ENCODE data around the gene FBXL22.

Gene FBXL22, protein sequence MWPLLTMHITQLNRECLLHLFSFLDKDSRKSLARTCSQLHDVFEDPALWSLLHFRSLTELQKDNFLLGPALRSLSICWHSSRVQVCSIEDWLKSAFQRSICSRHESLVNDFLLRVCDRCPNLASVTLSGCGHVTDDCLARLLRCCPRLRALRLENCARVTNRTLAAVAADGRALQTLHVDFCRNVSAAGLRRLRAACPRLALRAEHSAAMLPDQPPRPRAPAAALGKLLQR

DNA sequence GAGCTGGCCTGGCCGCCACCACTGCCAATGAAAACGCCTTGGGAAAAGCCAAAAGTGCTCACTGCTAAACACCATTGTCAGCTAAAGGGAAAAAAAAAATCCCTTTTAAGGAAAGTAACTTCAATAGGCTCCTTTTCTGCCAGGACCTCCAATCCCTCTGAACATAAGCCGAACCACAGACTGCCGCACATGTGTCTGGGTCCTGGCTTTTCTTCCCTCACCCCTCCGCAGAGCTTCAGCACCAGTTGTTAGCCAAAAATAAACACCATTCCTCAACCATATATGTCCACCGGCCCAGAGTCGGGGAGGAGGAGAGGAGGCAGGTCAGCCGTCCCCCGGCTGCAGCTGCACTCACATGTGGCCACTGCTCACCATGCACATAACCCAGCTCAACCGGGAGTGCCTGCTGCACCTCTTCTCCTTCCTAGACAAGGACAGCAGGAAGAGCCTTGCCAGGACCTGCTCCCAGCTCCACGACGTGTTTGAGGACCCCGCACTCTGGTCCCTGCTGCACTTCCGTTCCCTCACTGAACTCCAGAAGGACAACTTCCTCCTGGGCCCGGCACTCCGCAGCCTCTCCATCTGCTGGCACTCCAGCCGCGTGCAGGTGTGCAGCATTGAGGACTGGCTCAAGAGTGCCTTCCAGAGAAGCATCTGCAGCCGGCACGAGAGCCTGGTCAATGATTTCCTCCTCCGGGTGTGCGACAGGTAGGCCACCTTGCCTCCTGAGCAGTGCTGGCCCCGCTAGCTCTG, at the start of gene FBXL22:
Gene FBXL22, plus strand, starts transcription at position 350 of the 753 bp plus-strand sequence. Its CDS starts 6 bp downstream, at position 356.
- H3K27me3 Mint-ChIP-seq: peaks cover 6% of the 10 kb centered on the region
- H3K36me3 Mint-ChIP-seq: peaks cover 30% of the 10 kb centered on the region
- peak within 1 kb of the TSS; percentile 33 for H3K27ac Mint-ChIP-seq
- H3K4me3 Mint-ChIP-seq: no peak within 1 kb of the TSS
- no peaks in the 10 kb centered on the region for H3K9me3 Mint-ChIP-seq
- DNase-seq: no peak
- CTCF ChIA-PET: interaction anchor here (0.8 to 3.5 kb wide), 3 partner anchors 43 to 130 kb away, joined by 3 to 22 read pairs (median 15); no protein-coding TSS in a partner anchor
- H3K4me1 Mint-ChIP-seq: peaks cover 68% of the 10 kb centered on the region

DNA sequence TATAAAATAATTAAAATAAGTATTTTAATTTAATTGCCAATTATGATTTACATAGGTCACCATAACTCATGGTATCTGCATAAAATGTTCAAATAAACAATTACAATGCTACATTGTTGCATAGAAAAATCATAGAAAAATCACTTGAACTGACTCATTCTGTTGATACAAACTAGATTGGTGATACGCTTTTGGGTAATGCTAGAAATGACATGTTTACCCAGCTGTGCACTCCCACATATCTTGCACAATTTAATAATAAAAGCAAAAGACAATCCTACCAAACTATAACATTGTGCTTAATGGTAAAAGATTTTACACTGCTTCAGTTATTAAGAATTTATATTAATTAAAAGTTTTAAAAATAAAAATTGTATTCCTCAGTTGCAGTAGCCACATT, 45.8 kb upstream of the FBXL22 start:
- H3K4me3 Mint-ChIP-seq: no peak overlapping the region
- H3K4me1 Mint-ChIP-seq: peaks cover 6% of the 10 kb centered on the region
- CTCF ChIA-PET: interaction anchor here (1.4 kb wide), 1 partner anchor 85 kb away, joined by 7 read pairs; no protein-coding TSS in a partner anchor
- H3K27ac Mint-ChIP-seq: no peak overlapping the region
- no peaks in the 10 kb centered on the region for H3K27me3 Mint-ChIP-seq
- no peaks in the 10 kb centered on the region for H3K9me3 Mint-ChIP-seq
- peaks cover 24% of the 10 kb centered on the region for H3K36me3 Mint-ChIP-seq
- DNase-seq: no peak

DNA sequence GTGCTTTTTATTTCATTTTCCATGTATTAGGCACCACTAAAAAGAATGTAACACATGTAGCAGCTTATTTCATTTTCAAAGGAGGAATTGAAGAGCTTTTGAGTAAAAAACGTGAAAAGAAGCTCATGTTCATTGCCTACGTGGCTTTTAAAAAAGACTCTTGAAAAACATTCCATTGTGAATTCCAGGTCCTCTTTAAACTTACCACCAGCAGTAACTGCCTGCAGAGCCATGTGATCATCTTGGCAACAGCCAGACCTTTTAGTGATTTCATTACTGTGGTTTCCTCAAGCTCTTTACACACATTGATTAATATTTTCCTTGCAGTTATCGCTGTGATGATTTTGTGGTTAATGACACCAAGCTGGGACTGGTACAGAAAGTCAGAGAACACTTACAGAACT, 43.8 kb upstream of the FBXL22 start:
- Mint-ChIP-seq H3K36me3 (peaks cover 40% of the 10 kb centered on the region), H3K9me3 (no peaks in the 10 kb centered on the region), H3K4me3 (no peak overlapping the region), H3K27ac (no peak overlapping the region), H3K4me1 (peaks cover 9% of the 10 kb centered on the region), H3K27me3 (no peaks in the 10 kb centered on the region)
- CTCF ChIA-PET: interaction anchor here (1.0 to 1.1 kb wide), 2 partner anchors 44 to 66 kb away, joined by 3 to 4 read pairs; partner anchors contain the start of gene FBXL22
- DNase-seq: no peak

DNA sequence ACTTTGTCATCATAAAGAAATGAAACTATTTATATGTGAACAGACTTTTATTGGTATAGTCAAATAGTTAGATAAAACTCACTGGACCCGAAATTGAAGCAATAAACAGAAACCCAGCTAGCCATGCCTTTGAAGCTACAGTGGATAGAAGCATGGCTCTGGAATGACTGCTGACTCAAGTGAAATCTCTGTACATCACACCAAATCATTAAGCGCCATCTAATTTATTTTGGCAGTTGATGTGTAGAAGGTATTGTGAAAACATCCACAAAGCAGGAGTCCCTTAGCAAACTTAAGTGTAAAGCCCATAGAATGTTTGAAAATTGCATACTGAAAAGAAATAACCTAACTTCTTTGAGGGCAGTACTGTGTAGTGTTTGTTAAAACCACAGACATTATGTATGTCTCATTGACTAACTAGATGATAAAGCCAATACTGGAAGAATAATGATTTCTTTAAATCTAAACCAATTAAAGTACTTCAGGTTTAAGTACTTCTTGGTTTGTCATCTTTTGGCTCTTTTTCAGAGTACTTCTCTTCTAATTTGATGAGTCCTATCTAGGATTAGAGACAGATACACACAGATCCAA, 42.8 kb upstream of the FBXL22 start:
- DNase-seq: no peak
- H3K4me3 Mint-ChIP-seq: no peak overlapping the region
- peaks cover 12% of the 10 kb centered on the region for H3K4me1 Mint-ChIP-seq
- H3K9me3 Mint-ChIP-seq: no peaks in the 10 kb centered on the region
- H3K36me3 Mint-ChIP-seq: peaks cover 46% of the 10 kb centered on the region
- CTCF ChIA-PET: interaction anchor here (1.1 kb wide), 1 partner anchor 43 kb away, joined by 3 read pairs; the partner anchor contains the start of gene FBXL22
- no peaks in the 10 kb centered on the region for H3K27me3 Mint-ChIP-seq
- no peak overlapping the region for H3K27ac Mint-ChIP-seq

DNA sequence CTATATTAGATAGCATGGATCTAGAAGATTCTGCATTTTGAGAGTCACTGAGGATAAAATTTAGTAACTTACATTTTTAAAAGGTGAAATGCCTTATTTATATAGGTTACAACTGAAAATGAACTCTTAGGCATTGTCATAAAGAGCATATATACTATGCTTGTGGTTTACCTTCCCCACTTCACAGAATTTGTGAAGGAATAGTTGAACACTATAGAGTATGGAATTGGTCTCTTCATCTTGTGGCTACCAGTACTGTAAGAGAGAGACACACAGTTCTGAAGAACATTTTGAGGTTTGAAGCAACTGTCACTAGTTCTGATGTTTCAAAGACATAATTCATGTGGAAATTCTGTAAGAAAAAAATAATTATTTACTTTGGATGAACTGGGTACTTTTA, 41.7 kb upstream of the FBXL22 start:
- H3K36me3 Mint-ChIP-seq: peaks cover 56% of the 10 kb centered on the region
- no peak for DNase-seq
- H3K27me3 Mint-ChIP-seq: no peaks in the 10 kb centered on the region
- H3K27ac Mint-ChIP-seq: no peak overlapping the region
- CTCF ChIA-PET: no interaction called here
- no peak overlapping the region for H3K4me3 Mint-ChIP-seq
- no peaks in the 10 kb centered on the region for H3K9me3 Mint-ChIP-seq
- peaks cover 12% of the 10 kb centered on the region for H3K4me1 Mint-ChIP-seq

DNA sequence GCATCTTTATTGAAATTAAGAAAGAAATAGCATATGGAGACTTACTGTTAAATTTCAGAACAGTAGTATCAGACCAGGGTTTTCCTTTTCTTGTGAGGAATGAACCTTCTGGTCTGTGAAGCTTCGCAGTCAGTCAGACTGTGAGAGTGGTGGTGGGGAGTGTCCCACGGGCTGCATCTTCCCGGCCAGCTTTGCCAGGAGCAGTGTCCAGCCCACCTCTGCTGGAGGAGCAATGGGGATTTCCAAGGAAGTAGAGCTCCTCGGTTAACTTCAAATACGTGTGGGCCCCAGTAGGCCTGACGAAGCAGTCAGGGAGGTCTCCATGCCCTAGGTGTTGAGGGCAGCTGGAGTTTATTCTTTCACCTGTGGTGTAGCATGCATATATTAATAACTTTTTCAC, 40.9 kb upstream of the FBXL22 start:
- no peak for DNase-seq
- peaks cover 12% of the 10 kb centered on the region for H3K4me1 Mint-ChIP-seq
- CTCF ChIA-PET: interaction anchor here (0.7 kb wide), 1 partner anchor 51 kb away, joined by 4 read pairs; no protein-coding TSS in a partner anchor
- peak overlapping the region; percentile 11 for H3K27ac Mint-ChIP-seq
- H3K36me3 Mint-ChIP-seq: peaks cover 63% of the 10 kb centered on the region
- no peaks in the 10 kb centered on the region for H3K27me3 Mint-ChIP-seq
- no peaks in the 10 kb centered on the region for H3K9me3 Mint-ChIP-seq
- H3K4me3 Mint-ChIP-seq: no peak overlapping the region

DNA sequence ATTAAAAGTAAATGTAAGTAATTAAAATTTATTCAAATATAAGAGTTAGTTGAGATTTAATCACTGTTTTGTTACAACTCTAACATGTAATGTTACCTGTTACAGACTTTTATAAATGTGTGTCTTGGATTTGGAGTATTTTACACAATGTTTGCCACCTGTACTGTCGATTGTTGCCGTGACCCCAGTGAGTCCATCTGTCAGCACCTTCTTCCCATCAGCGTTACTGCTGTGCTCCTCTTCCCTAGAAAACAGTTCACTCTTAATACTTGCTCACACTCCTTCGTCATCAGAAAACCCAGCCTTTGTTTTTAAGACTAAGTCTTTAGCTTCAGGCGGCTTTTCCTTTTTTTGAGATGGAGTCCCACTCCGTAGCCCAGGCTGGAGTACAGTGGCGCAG, 40.5 kb upstream of the FBXL22 start:
- Mint-ChIP-seq H3K4me3 (no peak overlapping the region), H3K27me3 (no peaks in the 10 kb centered on the region), H3K36me3 (peaks cover 68% of the 10 kb centered on the region), H3K9me3 (no peaks in the 10 kb centered on the region), H3K27ac (peak overlapping the region; percentile 60), H3K4me1 (peaks cover 12% of the 10 kb centered on the region)
- no peak for DNase-seq
- CTCF ChIA-PET: interaction anchor here (0.7 kb wide), 1 partner anchor 51 kb away, joined by 4 read pairs; no protein-coding TSS in a partner anchor

DNA sequence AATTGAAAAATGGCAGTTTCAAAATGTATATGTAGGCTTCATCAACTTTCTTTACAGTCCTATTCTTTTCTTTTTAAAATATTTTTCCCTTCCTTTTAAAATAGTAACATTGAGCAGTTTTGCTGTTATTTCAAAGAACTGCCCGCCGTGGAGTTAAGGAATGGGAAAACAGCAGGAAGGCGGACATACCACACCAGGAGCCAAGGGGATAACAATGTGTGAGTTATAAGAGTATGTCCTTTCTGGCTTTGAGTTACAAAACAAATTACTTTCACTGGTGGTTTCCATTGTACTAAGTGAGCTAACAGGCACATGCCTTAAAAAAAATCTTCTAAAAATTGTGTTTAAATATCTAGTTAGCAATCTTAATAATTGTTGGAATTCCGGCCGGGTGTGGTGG, 37.4 kb upstream of the FBXL22 start:
- CTCF ChIA-PET: no interaction called here

DNA sequence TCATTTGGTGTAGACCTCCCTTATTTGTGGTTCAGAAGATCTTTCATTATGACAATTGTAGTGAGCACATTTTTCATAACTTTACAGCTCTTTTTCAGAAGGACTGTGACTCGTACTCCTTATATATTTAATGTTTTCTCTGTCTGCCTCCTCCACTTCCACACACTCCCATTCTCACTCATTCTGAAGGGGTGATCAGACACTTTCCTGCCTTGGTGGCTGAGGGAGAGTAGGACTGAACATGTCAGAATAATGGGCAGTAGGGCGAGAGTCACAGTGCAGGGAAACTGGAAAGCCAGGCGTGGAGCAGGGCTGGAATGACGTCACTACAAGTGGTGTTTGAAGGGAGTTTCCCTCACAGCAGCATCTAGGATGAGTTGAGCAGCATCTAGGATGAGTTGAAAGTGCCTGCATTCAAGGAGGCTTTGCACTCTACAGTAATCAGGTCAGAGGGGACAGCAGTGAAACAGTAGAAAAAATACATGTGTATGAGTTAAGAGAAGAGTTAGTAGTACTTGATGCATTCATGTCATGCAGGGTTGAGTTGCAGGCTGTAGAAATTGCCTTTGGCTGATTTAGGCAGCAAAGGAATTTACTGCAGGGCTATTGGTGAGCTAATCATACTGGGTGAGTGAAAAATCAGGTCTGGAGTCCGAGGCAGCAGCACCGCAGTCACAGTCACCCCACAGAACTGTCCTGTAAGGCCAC, 36.3 kb upstream of the FBXL22 start:
- DNase-seq: no peak

More for the DNA sequence above, 37.4 kb upstream of the FBXL22 start:
- Mint-ChIP-seq H3K27me3 (no peaks in the 10 kb centered on the region), H3K4me3 (no peak overlapping the region), H3K36me3 (peaks cover 71% of the 10 kb centered on the region), H3K27ac (no peak overlapping the region), H3K9me3 (no peaks in the 10 kb centered on the region), H3K4me1 (peaks cover 6% of the 10 kb centered on the region)
- no peak for DNase-seq

DNA sequence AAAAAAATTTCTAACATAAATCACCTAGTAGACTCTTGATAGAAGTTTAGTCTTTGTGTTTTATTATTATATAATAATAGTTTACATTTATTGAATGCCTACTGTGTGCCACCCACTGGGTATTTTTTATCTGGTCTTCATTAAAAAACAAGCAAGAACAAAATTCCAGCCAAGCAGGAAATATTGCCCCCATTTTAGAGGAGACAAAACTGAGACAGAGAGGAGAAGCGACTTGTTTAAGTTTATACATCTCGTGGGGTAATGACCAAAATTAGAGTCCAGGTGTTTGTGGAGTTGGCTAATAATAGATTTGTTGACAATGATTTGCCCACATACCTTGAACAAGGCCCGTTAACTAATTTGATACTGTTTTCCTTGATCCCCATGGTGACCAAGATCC, 33.1 kb upstream of the FBXL22 start:
- Mint-ChIP-seq H3K4me3 (no peak overlapping the region), H3K4me1 (peaks cover 2% of the 10 kb centered on the region), H3K36me3 (peaks cover 56% of the 10 kb centered on the region), H3K27ac (no peak overlapping the region), H3K27me3 (no peaks in the 10 kb centered on the region), H3K9me3 (no peaks in the 10 kb centered on the region)
- DNase-seq: no peak
- CTCF ChIA-PET: no interaction called here

More for the DNA sequence above, 36.3 kb upstream of the FBXL22 start:
- peak overlapping the region; percentile 4 for H3K27ac Mint-ChIP-seq
- peaks cover 70% of the 10 kb centered on the region for H3K36me3 Mint-ChIP-seq
- H3K4me3 Mint-ChIP-seq: no peak overlapping the region
- no peaks in the 10 kb centered on the region for H3K9me3 Mint-ChIP-seq
- peaks cover 6% of the 10 kb centered on the region for H3K4me1 Mint-ChIP-seq
- H3K27me3 Mint-ChIP-seq: no peaks in the 10 kb centered on the region
- CTCF ChIA-PET: no interaction called here

DNA sequence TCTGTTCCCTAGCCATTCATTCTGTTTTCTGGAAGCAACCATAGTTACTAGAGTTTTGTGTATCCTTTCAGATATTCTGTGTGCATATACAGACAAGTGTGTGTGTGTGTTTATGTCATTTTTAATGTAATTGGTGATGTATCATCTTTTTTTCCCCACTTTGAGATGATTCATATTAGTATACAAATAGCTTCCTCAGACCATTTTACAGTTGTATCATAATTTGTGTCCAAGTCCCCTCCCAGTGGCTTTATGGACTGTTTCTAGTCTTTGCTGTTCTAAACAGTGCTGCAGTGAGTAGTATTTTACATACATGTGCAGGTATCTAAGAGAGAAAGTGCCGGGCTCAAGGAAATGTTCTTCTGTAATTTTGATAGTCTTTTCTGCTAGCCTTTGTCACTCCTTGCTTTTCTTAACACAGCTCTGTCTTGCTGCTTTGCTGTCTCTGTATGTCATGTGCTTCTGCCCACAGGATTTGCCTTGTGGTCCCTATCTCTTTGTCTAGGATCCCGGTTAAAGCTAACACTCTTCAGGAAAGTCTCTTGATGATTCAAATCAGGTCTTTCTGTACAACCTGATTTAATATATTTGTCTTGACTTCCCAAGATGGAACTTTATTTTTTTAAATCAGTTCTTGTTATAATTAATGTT, 31.5 kb upstream of the FBXL22 start:
- H3K27me3 Mint-ChIP-seq: no peaks in the 10 kb centered on the region
- no peaks in the 10 kb centered on the region for H3K9me3 Mint-ChIP-seq
- H3K36me3 Mint-ChIP-seq: peaks cover 49% of the 10 kb centered on the region
- H3K4me3 Mint-ChIP-seq: no peak overlapping the region
- no peak overlapping the region for H3K27ac Mint-ChIP-seq
- CTCF ChIA-PET: no interaction called here
- DNase-seq: no peak
- H3K4me1 Mint-ChIP-seq: no peaks in the 10 kb centered on the region

DNA sequence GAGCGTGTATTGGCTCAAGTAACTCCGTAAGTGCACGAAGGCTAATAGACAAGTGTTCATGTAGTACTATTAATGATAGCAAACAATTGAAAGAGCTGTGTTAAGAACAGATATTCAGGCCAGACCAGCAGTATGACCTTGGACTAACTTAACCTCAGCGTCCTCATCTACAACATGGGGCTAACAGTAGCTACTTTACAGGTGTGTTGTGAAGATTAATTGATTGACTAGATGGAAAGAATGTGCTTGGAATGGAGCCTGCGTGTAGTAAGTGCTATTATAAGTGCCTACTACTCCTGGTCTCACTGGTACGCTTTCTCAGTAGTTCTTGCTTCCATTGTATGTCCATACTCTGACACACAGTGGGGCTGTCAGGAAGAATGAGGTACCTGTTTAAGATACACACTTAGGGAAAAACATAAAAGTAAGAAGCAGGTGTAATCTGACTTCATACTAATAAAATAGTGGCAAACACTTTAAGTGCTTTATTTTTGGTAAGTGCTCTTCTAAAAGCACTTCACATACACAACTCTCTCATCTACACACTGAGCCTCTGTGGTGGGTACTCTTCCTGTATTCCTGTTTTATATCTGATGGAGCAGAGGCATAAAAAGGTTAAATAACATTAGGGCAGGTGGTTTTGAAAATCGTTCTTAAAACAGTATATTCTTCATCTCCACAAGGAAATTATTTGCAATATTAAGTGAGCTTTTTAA, 24.3 kb upstream of the FBXL22 start:
- Mint-ChIP-seq H3K36me3 (peaks cover 50% of the 10 kb centered on the region), H3K9me3 (no peaks in the 10 kb centered on the region), H3K4me3 (no peak overlapping the region), H3K4me1 (no peaks in the 10 kb centered on the region), H3K27ac (no peak overlapping the region), H3K27me3 (no peaks in the 10 kb centered on the region)
- CTCF ChIA-PET: no interaction called here
- DNase-seq: no peak

DNA sequence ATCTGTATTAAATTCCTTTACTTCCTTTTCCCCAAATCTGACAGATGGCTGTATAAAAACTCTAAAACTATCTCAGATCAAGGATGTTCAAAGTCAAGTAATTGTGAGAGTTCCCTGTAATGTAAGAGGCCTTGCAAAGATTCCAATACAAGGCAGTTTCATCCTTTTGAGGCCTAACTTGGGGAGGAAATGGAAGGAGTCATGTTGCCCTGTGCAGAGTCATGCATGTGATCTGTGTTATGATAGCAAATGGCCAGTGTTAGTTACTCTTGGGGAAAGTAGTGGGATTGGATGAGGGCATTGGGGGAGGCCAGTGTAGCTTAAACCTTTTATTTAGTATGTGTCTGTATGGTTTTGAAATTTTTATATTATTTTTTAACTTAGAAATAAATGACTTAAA, 23.7 kb upstream of the FBXL22 start:
- Mint-ChIP-seq H3K4me1 (no peaks in the 10 kb centered on the region), H3K9me3 (no peaks in the 10 kb centered on the region), H3K27ac (no peak overlapping the region), H3K4me3 (no peak overlapping the region), H3K36me3 (peaks cover 47% of the 10 kb centered on the region), H3K27me3 (no peaks in the 10 kb centered on the region)
- CTCF ChIA-PET: no interaction called here
- DNase-seq: no peak

Measured in activated naive CD4-positive, alpha-beta T cell treated with anti-CD3 and anti-CD28 coated beads, Interleukin-2, amount 10 ng/mL, durations not matched to agents 7 days and 5 days (primary cell).